HL-60 (cell line): ENCODE measurements around the gene MOBP.

ENCODE experiments used
- POLR2AphosphoS5 ChIP-seq: IDR thresholded peaks from 2 replicates; pipeline ENCODE4 v1.6.1; 2012; ENCODE audit warnings: low read depth
- SPI1 ChIP-seq: IDR thresholded peaks from 2 replicates; pipeline ENCODE4 v1.6.1; 2012; ENCODE audit warnings: low read depth, mild to moderate bottlenecking, borderline replicate concordance
- TF ChIP-seq, protein P1 (sequence below): IDR thresholded peaks from one replicate; pipeline ENCODE4 v1.5.1; 2011; ENCODE audit warnings: low read length, control low read depth, inconsistent platforms; ENCODE audit not compliant: insufficient read depth
- TF ChIP-seq, protein P2 (sequence below): IDR thresholded peaks from 2 replicates; pipeline ENCODE4 v1.6.1; 2012; ENCODE audit warnings: low read depth; ENCODE audit not compliant: insufficient replicate concordance

DNA sequence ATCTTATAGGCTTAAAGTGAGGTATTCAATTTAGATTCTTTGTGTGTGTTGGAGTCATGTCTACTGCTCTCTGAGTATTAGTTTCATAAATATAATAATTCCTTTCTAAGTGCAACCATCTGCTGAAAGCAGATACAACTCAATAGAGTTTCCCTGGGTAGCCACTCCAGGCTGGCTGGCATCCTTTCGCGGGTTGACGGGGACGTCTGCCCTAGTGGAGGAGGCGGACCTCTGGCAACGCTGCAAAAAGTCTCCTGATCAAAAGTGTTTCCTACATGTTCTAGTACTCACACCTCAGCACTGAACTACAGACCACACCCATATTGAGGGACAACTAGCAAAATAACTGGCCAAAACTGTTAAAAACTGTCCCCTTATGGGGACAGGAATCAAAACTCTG lies 2.5 kb downstream of the MOBP start:
- TF ChIP-seq POLR2AphosphoS5 (no peak), SPI1 (no peak)
- TF ChIP-seq, protein P1, sequence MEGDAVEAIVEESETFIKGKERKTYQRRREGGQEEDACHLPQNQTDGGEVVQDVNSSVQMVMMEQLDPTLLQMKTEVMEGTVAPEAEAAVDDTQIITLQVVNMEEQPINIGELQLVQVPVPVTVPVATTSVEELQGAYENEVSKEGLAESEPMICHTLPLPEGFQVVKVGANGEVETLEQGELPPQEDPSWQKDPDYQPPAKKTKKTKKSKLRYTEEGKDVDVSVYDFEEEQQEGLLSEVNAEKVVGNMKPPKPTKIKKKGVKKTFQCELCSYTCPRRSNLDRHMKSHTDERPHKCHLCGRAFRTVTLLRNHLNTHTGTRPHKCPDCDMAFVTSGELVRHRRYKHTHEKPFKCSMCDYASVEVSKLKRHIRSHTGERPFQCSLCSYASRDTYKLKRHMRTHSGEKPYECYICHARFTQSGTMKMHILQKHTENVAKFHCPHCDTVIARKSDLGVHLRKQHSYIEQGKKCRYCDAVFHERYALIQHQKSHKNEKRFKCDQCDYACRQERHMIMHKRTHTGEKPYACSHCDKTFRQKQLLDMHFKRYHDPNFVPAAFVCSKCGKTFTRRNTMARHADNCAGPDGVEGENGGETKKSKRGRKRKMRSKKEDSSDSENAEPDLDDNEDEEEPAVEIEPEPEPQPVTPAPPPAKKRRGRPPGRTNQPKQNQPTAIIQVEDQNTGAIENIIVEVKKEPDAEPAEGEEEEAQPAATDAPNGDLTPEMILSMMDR = no peak
- TF ChIP-seq, protein P2, sequence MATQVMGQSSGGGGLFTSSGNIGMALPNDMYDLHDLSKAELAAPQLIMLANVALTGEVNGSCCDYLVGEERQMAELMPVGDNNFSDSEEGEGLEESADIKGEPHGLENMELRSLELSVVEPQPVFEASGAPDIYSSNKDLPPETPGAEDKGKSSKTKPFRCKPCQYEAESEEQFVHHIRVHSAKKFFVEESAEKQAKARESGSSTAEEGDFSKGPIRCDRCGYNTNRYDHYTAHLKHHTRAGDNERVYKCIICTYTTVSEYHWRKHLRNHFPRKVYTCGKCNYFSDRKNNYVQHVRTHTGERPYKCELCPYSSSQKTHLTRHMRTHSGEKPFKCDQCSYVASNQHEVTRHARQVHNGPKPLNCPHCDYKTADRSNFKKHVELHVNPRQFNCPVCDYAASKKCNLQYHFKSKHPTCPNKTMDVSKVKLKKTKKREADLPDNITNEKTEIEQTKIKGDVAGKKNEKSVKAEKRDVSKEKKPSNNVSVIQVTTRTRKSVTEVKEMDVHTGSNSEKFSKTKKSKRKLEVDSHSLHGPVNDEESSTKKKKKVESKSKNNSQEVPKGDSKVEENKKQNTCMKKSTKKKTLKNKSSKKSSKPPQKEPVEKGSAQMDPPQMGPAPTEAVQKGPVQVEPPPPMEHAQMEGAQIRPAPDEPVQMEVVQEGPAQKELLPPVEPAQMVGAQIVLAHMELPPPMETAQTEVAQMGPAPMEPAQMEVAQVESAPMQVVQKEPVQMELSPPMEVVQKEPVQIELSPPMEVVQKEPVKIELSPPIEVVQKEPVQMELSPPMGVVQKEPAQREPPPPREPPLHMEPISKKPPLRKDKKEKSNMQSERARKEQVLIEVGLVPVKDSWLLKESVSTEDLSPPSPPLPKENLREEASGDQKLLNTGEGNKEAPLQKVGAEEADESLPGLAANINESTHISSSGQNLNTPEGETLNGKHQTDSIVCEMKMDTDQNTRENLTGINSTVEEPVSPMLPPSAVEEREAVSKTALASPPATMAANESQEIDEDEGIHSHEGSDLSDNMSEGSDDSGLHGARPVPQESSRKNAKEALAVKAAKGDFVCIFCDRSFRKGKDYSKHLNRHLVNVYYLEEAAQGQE = no peak
